PC-9 (cell line): ENCODE results near the gene DGKD. TPM values are rescaled to one million over a fixed set of nuclear protein-coding genes. Genes with fewer than 3 reads are reported as not detected.

ENCODE experiments used
- BruUV-seq: library from RNA; stranded (reverse); fragments of 400-500 nt; replicated peaks from 2 replicates; lab custom pipeline; 2021; lab: Mats Ljungman, UMichigan
- CTCF ChIA-PET: fragments of 300-600 bp; sonication (Branson Sonifier 250); formaldehyde crosslinking; loops from one replicate; lab custom pipeline; 2022; ENCODE audit warnings: antibody characterized with exemption; lab: Charles Lee
- POLR2A ChIA-PET: fragments of 300-600 bp; sonication (Branson Sonifier 250); formaldehyde crosslinking; loops from one replicate; lab custom pipeline; 2022; ENCODE audit warnings: antibody characterized with exemption; ENCODE audit not compliant: unreplicated experiment; lab: Charles Lee
- DNase-seq, 2 experiments: peaks; one replicate each; pipeline versions ENCODE4 v3.0.0 to v3.0.0-alpha.2; 2015 to 2022; ENCODE audit warnings: mixed read lengths in 1 of 2
- H2AFZ ChIP-seq: fragments of 200-600 bp; sonication (generic); 2 replicates; pipeline ENCODE4 v1.8.1; 2017; ENCODE audit warnings: antibody characterized with exemption
- H3F3A ChIP-seq: fragments of 200-600 bp; sonication (generic); 2 replicates; pipeline ENCODE4 v1.8.1; 2017; ENCODE audit warnings: antibody characterized with exemption, mild to moderate bottlenecking, low read depth; ENCODE audit not compliant: insufficient read depth
- H3K27ac ChIP-seq: fragments of 200-600 bp; sonication (generic); 2 replicates; pipeline ENCODE4 v1.6.1; 2016; ENCODE audit warnings: mixed run types
- H3K27me3 ChIP-seq: fragments of 200-600 bp; sonication (generic); 2 replicates; pipeline ENCODE4 v1.6.1; 2016; ENCODE audit warnings: low read depth, mixed run types; ENCODE audit not compliant: insufficient read depth
- H3K36me3 ChIP-seq: fragments of 200-600 bp; sonication (generic); 2 replicates; pipeline ENCODE4 v1.6.1; 2016; ENCODE audit warnings: low read depth, mixed run types
- H3K4me1 ChIP-seq: fragments of 200-600 bp; sonication (generic); replicated peaks from 2 replicates; pipeline ENCODE4 v1.6.1; 2016; ENCODE audit warnings: mixed run types; ENCODE audit not compliant: insufficient read depth
- H3K4me2 ChIP-seq: fragments of 200-600 bp; sonication (generic); 2 replicates; pipeline ENCODE4 v1.6.1; 2017; ENCODE audit warnings: mixed run types
- H3K4me3 ChIP-seq: fragments of 200-600 bp; sonication (generic); 2 replicates; pipeline ENCODE4 v1.6.1; 2016; ENCODE audit warnings: mixed run types
- H3K79me2 ChIP-seq: fragments of 200-600 bp; sonication (generic); 2 replicates; pipeline ENCODE4 v1.6.1; 2017; ENCODE audit warnings: low read depth, mixed run types
- H3K9me2 ChIP-seq: fragments of 200-600 bp; sonication (generic); 2 replicates; pipeline ENCODE4 v1.8.1; 2017; ENCODE audit warnings: mild to moderate bottlenecking; ENCODE audit not compliant: insufficient read depth
- H3K9me3 ChIP-seq: fragments of 200-600 bp; sonication (generic); 2 replicates; pipeline ENCODE4 v1.8.1; 2016; ENCODE audit warnings: low read depth; ENCODE audit not compliant: insufficient read depth
- H4K20me1 ChIP-seq: fragments of 200-600 bp; sonication (generic); 2 replicates; pipeline ENCODE4 v1.8.1; 2017; ENCODE audit not compliant: insufficient read depth
- CTCF ChIP-seq: fragments of 200-600 bp; sonication (generic); conservative IDR thresholded peaks from 2 replicates; pipeline ENCODE4 v1.6.1; 2017; ENCODE audit warnings: mixed run types, antibody characterized with exemption, mild to moderate bottlenecking, moderate library complexity
- EZH2 ChIP-seq: fragments of 200-600 bp; sonication (generic); IDR thresholded peaks from 2 replicates; pipeline ENCODE4 v1.8.0; 2017; ENCODE audit warnings: antibody characterized with exemption, low read depth
- intact Hi-C: fragments of 100-400 bp; cut with micrococcal nuclease; formaldehyde crosslinking; loops from one replicate; pipeline ENCODE4 v1.10.0; 2022; ENCODE audit not compliant: unreplicated experiment
- total RNA-seq: library from RNA; stranded (reverse); gene quantifications from 2 replicates; pipeline ENCODE4 v1.2.3, GENCODE V29; 2021

Gene DGKD
- total RNA-seq, 1 experiment from 2014 or later: 59.5 TPM

GRCh38 chr2:233460726-233461441 lies 106.6 kb downstream of the DGKD start:
- intact Hi-C loops: no loop called here
- DNase-seq: peak; percentile 62 to 63

GRCh38 chr2:233461481-233461891 lies 107.2 kb downstream of the DGKD start:
- no peaks in the 10 kb centered on the region for H3K9me2 ChIP-seq
- no peak for TF ChIP-seq EZH2
- TF ChIP-seq CTCF: no peak
- no peaks in the 10 kb centered on the region for H3K9me3 ChIP-seq
- H3K79me2 ChIP-seq: no peaks in the 10 kb centered on the region
- H3K36me3 ChIP-seq: peaks cover 19% of the 10 kb centered on the region; the same call in 1 of the 2 replicates
- POLR2A ChIA-PET: no interaction called here
- no peaks in the 10 kb centered on the region for H3K4me1 ChIP-seq
- no peak overlapping the region for H3K4me2 ChIP-seq
- BruUV-seq: no TSS peak
- H4K20me1 ChIP-seq: no peaks in the 10 kb centered on the region
- no peak overlapping the region for H3K4me3 ChIP-seq
- intact Hi-C loops: no loop called here
- no peaks in the 10 kb centered on the region for H3F3A ChIP-seq
- no peak for DNase-seq
- no peaks in the 10 kb centered on the region for H3K27me3 ChIP-seq
- H2AFZ ChIP-seq: no peak overlapping the region
- CTCF ChIA-PET: interaction anchor here (0.5 kb wide), 1 partner anchor 78 kb away, joined by 6 read pairs; no protein-coding TSS in a partner anchor
- H3K27ac ChIP-seq: no peak overlapping the region

More at GRCh38 chr2:233460726-233461441, 106.6 kb downstream of the DGKD start:
- ChIA-PET POLR2A (no interaction called here), CTCF (no interaction called here)
- TF ChIP-seq CTCF (no peak), EZH2 (no peak)
- no peaks in the 10 kb centered on the region for H3K9me2 ChIP-seq
- H3K36me3 ChIP-seq: peaks cover 25% of the 10 kb centered on the region; the same call in 1 of the 2 replicates
- H4K20me1 ChIP-seq: no peaks in the 10 kb centered on the region
- H3F3A ChIP-seq: no peaks in the 10 kb centered on the region
- no peaks in the 10 kb centered on the region for H3K27me3 ChIP-seq
- H2AFZ ChIP-seq: no peak overlapping the region
- H3K27ac ChIP-seq: no peak overlapping the region
- no peak overlapping the region for H3K4me3 ChIP-seq
- H3K4me1 ChIP-seq: no peaks in the 10 kb centered on the region
- no peaks in the 10 kb centered on the region for H3K79me2 ChIP-seq
- H3K9me3 ChIP-seq: no peaks in the 10 kb centered on the region
- BruUV-seq: no TSS peak
- no peak overlapping the region for H3K4me2 ChIP-seq

GRCh38 chr2:233462202-233462785 lies 108.0 kb downstream of the DGKD start:
- Histone ChIP-seq H3K4me1 (no peaks in the 10 kb centered on the region), H3F3A (no peaks in the 10 kb centered on the region), H3K27me3 (no peaks in the 10 kb centered on the region), H3K4me3 (no peak overlapping the region), H2AFZ (no peak overlapping the region), H4K20me1 (no peaks in the 10 kb centered on the region), H3K27ac (no peak overlapping the region), H3K36me3 (peaks cover 12% of the 10 kb centered on the region; the same call in 1 of the 2 replicates), H3K79me2 (no peaks in the 10 kb centered on the region), H3K9me2 (no peaks in the 10 kb centered on the region), H3K9me3 (no peaks in the 10 kb centered on the region), H3K4me2 (no peak overlapping the region)
- intact Hi-C loops: no loop called here
- no peak for DNase-seq
- ChIA-PET CTCF (interaction anchor here (0.5 kb wide), 1 partner anchor 79 kb away, joined by 6 read pairs; no protein-coding TSS in a partner anchor), POLR2A (interaction anchor here (0.6 kb wide), 1 partner anchor 229 kb away, joined by 3 read pairs; no protein-coding TSS in a partner anchor)
- TF ChIP-seq EZH2 (no peak), CTCF (no peak)
- BruUV-seq: no TSS peak
